NCI-H2029 treated with DMSO at 0.1 percent for 48 hours (cell line): ENCODE measurements around the gene C10orf67.
"Not testable (repeated sequence)": the region's sequence is repeated elsewhere in the genome, so short reads cannot be mapped to it uniquely, and the experiment has no call there.

Source experiments
- DNase-seq: peaks from one replicate; lab custom pipeline; 2025; lab: John Stamatoyannopoulos, UW

The C10orf67 gene

GRCh38 chr10:23344241-23344841 is at the start of gene C10orf67:
Gene C10orf67, minus strand, starts transcription at chr10:23344797. Its CDS starts 23 bp downstream, at chr10:23344774.
- no peak for DNase-seq

- DNase-seq, result no peak
Measured at GRCh38 chr10:23391821-23392220, 47.2 kb upstream of the C10orf67 start.

GRCh38 chr10:23390809-23391208 is 46.2 kb upstream of the C10orf67 start:
- no peak for DNase-seq

GRCh38 chr10:23390408-23390807 is 45.8 kb upstream of the C10orf67 start:
- not testable (repeated sequence) for DNase-seq

GRCh38 chr10:23387516-23387915 is 42.9 kb upstream of the C10orf67 start:
- DNase-seq, result not testable (repeated sequence)

- no peak for DNase-seq
Measured at GRCh38 chr10:23386052-23386451, 41.5 kb upstream of the C10orf67 start.

- DNase-seq, result no peak
Measured at GRCh38 chr10:23384364-23384763, 39.8 kb upstream of the C10orf67 start.

- DNase-seq, result no peak
Measured at GRCh38 chr10:23383637-23384036, 39.0 kb upstream of the C10orf67 start.

GRCh38 chr10:23381298-23382040 is 36.9 kb upstream of the C10orf67 start:
- DNase-seq, result no peak

GRCh38 chr10:23379686-23380085 is 35.1 kb upstream of the C10orf67 start:
- no peak for DNase-seq

- DNase-seq, result no peak
Measured at GRCh38 chr10:23376229-23376655, 31.6 kb upstream of the C10orf67 start.

GRCh38 chr10:23375366-23375765 is 30.8 kb upstream of the C10orf67 start:
- DNase-seq, result no peak

GRCh38 chr10:23373156-23373555 is 28.6 kb upstream of the C10orf67 start:
- no peak for DNase-seq

GRCh38 chr10:23371073-23371472 is 26.5 kb upstream of the C10orf67 start:
- no peak for DNase-seq

GRCh38 chr10:23370106-23370505 is 25.5 kb upstream of the C10orf67 start:
- no peak for DNase-seq

GRCh38 chr10:23368816-23369640 is 24.4 kb upstream of the C10orf67 start:
- DNase-seq, result no peak

GRCh38 chr10:23367896-23368595 is 23.4 kb upstream of the C10orf67 start:
- no peak for DNase-seq

- not testable (repeated sequence) for DNase-seq
Measured at GRCh38 chr10:23365417-23366030, 20.9 kb upstream of the C10orf67 start.

GRCh38 chr10:23364378-23364777 is 19.8 kb upstream of the C10orf67 start:
- no peak for DNase-seq

- DNase-seq, result no peak
Measured at GRCh38 chr10:23363793-23364135, 19.2 kb upstream of the C10orf67 start.

GRCh38 chr10:23362879-23363792 is 18.5 kb upstream of the C10orf67 start:
- no peak for DNase-seq
